ENCODE measurements around the gene NID2. TPM values are rescaled to one million over a fixed set of nuclear protein-coding genes. Genes with fewer than 3 reads are reported as not detected.
A peak's percentile ranks its signal among the peaks of the same experiment; 100 is the strongest.

The NID2 gene
- total RNA-seq, 1 donor from 2014 or later, result 37.3 TPM

DNA sequence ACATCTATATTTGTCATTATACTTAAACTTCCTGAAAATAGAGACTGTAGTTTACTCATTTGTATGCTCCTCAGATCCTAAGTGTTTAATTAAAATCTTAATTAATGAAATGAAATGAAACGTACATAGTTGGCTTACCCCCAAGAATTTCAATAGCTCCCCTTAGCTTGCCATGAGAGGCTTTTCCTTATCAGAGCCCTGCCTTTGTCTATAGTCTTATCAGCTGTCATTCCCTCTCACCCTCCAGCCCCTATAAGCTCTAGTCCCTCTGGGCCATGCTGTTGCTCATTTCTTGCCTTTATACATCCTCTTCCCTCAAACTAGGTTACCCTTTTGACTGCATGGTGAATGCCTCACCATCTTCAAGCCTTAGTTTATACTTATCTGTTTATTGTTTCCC lies 80.6 kb downstream of the NID2 start:
- intact Hi-C loops (cut with DNase I), result loop anchor here (10.0 kb wide), 1 partner anchor 703 kb away; no protein-coding TSS in a partner anchor

DNA sequence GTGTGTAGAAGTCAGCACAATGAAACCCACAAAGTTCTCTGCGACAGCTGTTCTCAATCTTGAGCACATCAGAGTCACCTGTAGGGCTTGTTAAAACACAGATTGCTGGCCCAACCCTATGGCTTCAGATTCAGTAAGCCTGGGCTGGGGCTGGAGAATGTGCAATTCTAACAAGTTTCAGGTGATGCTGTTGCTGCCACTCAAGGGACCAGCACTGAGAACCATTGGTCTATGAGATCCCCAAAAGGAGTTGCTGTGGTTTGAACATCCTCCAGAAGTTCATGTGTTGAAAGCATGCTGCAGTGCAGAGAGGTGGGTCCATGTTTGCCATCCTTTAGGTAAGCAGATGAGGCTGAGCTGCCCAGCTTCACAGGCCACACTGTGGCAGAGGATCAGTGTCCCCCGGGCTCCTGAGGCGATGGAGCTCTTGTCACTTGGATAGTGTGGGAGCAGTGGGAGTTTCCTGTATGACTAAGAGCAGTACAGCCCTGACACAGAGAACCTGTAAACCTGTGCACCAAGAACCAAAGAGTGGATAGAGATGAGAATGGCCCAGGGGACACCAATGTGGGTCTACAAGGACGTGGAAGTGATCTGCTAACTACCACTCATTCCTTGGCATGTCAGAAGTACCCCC lies 87.5 kb downstream of the NID2 start:
- intact Hi-C loops (cut with DNase I), result loop anchor here (10.0 kb wide), 1 partner anchor 697 kb away; no protein-coding TSS in a partner anchor
- DNase-seq (ENCODE audit: low spot score), result no peak

More for the DNA sequence above, 80.6 kb downstream of the NID2 start:
- no peak for DNase-seq (ENCODE audit: low spot score)

- peak; percentile 90 for DNase-seq (ENCODE audit: low spot score)
- intact Hi-C loops (cut with DNase I), result loop anchor here (2.0 to 10.0 kb wide), 2 partner anchors 124 to 194 kb away; no protein-coding TSS in a partner anchor
Observed at GRCh38 chr14:51979088-51979709, 89.7 kb downstream of the NID2 start.

DNA sequence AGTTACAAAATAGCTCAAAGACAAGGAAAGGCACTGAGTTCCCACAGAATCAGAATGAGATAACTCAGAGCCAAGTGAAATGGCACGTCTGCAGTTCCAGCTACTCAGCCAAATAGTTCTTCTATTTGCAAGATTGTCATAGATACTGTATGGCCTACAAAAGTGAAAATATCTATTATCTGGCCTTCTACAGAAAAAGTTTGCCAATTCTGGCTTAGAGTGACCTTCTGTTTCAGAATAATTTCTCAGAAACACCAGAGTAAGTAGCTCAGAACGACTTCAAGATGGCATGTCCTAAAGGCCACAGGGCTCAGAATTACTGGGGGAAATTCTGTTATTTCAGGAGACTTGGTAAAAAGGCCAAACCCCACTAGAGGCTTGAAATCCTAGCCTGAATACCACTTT lies 90.2 kb downstream of the NID2 start:
- DNase-seq (ENCODE audit: low spot score), result no peak
- intact Hi-C loops (cut with DNase I), result loop anchor here (2.0 to 10.0 kb wide), 2 partner anchors 124 to 194 kb away; no protein-coding TSS in a partner anchor

GRCh38 chr14:51977075-51977474 lies 91.8 kb downstream of the NID2 start:
- intact Hi-C loops (cut with DNase I), result loop anchor here (10.0 kb wide), 1 partner anchor 122 kb away; no protein-coding TSS in a partner anchor

GRCh38 chr14:51972566-51972965 lies 96.3 kb downstream of the NID2 start:
- DNase-seq (ENCODE audit: low spot score), result no peak
- intact Hi-C loops (cut with DNase I), result loop anchor here (10.0 kb wide), 1 partner anchor 118 kb away; no protein-coding TSS in a partner anchor

More at GRCh38 chr14:51977075-51977474, 91.8 kb downstream of the NID2 start:
- no peak for DNase-seq (ENCODE audit: low spot score)

GRCh38 chr14:51969852-51970540 lies 98.9 kb downstream of the NID2 start:
- intact Hi-C loops (cut with DNase I), result loop anchor here (10.0 kb wide), 1 partner anchor 115 kb away; no protein-coding TSS in a partner anchor
- no peak for DNase-seq (ENCODE audit: low spot score)

DNA sequence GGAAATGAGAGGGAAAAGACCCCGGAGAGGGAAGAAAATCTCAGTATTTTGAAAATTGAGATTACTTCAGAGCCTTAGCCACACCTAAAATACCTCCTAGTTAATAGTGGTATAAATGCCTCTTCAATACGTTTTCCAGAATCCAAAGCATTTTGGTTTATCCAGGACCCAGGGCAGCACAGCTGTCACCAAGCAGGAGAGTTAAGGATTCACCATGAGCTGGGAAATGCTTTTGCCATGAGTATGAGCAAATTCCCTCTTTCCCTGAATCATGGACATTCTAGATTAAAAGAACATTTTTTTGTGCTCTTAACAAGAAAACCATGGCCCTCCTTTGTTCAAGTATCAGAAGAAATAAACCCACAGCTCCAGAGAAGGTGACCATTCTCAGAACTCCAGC lies 101.3 kb downstream of the NID2 start:
- no peak for DNase-seq (ENCODE audit: low spot score)
- intact Hi-C loops (cut with DNase I), result no loop called here

DNA sequence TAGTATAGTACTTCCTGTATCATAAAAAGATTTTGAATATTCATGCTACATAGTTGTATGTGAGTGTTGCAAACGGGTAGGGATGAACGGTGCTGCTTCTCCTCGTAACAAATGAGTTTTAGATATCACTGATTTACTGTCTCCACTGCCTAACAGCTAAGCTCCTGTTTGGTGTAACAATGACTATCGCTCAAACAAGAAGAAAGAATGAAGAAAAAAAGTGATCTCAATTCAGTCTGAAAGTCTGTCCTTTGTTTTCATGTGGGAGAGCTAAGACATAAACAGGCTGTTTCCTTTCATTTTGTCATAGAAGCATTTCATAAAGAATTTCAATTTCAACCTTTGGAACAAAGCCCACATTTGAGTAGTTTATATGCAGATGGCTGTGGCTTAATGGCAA lies 105.6 kb downstream of the NID2 start:
- intact Hi-C loops (cut with DNase I), result no loop called here
- no peak for DNase-seq (ENCODE audit: low spot score)

DNA sequence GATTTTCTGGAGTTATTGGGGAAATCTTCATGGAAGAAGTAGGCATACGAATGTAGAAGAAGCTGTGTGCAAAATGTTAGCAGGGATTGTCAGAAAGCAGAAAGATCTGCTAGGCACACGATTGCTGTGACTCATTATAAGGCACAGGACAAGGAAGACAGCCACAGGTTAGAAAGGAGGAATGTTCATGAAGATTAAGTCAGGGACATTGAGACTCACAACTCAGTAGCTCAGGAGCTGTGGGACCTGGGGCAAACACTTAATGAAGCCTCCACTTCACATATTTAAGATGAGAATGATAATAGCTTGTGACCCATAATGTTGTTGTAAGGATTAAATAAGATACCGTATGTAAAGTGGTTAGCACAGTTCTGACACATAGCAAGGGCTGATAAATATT lies 106.1 kb downstream of the NID2 start:
- intact Hi-C loops (cut with DNase I), result no loop called here
- no peak for DNase-seq (ENCODE audit: low spot score)

GRCh38 chr14:51960866-51961265 lies 108.0 kb downstream of the NID2 start:
- DNase-seq (ENCODE audit: low spot score), result no peak
- intact Hi-C loops (cut with DNase I), result no loop called here

- DNase-seq (ENCODE audit: low spot score), result no peak
- intact Hi-C loops (cut with DNase I), result no loop called here
Observed at GRCh38 chr14:51959928-51960327, 108.9 kb downstream of the NID2 start.

- intact Hi-C loops (cut with DNase I), result no loop called here
- DNase-seq (ENCODE audit: low spot score), result no peak
Observed at GRCh38 chr14:51957950-51958349, 110.9 kb downstream of the NID2 start.

Other genes starting within 250 kb of the NID2 start
- 7.0 TPM for gene GNG2, start 208.4 kb downstream of the NID2 start, total RNA-seq
- 159 TPM for gene RTRAF, start 79.5 kb downstream of the NID2 start, total RNA-seq
- 0.51 TPM for gene PTGDR, start 198.6 kb upstream of the NID2 start, total RNA-seq
- gene PTGER2, start 245.3 kb upstream of the NID2 start, total RNA-seq, result 0.75 TPM